ENCODE results near the gene IL18BP. TPM values are rescaled to one million over a fixed set of nuclear protein-coding genes. Genes with fewer than 3 reads are reported as not detected.

Gene IL18BP
- total RNA-seq, 2 donors from 2014 or later, result 3.1 to 9.6 TPM

DNA sequence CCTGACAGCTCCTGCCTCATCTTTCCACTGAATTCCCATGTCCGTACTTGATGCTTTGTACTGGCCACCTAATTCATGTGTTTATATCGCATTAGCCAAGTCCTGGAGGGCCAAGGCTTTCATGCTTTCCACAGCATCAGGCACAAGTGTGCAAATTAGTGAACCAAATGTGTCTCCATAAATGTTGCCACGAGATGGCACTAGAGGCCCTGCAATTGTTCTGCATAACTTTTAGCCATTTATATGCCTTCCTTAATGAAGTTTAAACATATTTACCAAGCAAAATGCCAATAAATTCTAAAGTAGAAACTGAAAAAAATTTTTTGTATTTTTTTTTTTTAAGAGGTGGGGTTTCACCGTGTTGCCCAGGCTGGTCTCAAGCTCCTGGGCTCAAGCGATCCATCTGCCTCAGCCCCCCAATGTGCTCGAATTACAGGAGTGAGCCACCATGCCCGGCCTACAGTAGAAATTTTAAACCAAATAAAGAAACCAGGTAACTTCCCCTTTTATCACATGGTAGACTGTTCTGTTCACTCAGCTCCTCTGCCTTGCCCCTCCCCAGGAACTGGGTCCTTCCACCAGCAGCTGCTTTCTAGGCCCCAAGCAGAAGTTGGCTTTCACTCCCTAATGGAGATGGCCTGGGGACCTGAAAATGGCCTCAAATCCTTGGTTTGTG, 20.8 kb upstream of the IL18BP start:
- no peaks in the 10 kb centered on the region for H3K4me1 ChIP-seq
- H3K27ac ChIP-seq, result no peak overlapping the region
- no peaks in the 10 kb centered on the region for H3K36me3 ChIP-seq (replicated peaks in 1 of 2; ENCODE audit: insufficient read depth in 1 of 2, low read depth in 2 of 2)
- peak; percentile 70 for ATAC-seq
- no peak overlapping the region for H3K4me3 ChIP-seq
- no peaks in the 10 kb centered on the region for H3K9me3 ChIP-seq
- DNase-seq, result peak; percentile 51 to 69 (median 68)
- 37 to 46% methylated on average over 7 of the region's 7 CpGs for WGBS, 2 donors
- TF ChIP-seq, protein P1, sequence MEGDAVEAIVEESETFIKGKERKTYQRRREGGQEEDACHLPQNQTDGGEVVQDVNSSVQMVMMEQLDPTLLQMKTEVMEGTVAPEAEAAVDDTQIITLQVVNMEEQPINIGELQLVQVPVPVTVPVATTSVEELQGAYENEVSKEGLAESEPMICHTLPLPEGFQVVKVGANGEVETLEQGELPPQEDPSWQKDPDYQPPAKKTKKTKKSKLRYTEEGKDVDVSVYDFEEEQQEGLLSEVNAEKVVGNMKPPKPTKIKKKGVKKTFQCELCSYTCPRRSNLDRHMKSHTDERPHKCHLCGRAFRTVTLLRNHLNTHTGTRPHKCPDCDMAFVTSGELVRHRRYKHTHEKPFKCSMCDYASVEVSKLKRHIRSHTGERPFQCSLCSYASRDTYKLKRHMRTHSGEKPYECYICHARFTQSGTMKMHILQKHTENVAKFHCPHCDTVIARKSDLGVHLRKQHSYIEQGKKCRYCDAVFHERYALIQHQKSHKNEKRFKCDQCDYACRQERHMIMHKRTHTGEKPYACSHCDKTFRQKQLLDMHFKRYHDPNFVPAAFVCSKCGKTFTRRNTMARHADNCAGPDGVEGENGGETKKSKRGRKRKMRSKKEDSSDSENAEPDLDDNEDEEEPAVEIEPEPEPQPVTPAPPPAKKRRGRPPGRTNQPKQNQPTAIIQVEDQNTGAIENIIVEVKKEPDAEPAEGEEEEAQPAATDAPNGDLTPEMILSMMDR (IDR thresholded peaks at IDR 0.05), result peak; percentile 37 to 78 (median 68)
- TF ChIP-seq POLR2A (IDR thresholded peaks at IDR 0.05), result no peak
- H3K27me3 ChIP-seq, result no peaks in the 10 kb centered on the region
- intact Hi-C loops (cut with DNase I), result no loop called here

DNA sequence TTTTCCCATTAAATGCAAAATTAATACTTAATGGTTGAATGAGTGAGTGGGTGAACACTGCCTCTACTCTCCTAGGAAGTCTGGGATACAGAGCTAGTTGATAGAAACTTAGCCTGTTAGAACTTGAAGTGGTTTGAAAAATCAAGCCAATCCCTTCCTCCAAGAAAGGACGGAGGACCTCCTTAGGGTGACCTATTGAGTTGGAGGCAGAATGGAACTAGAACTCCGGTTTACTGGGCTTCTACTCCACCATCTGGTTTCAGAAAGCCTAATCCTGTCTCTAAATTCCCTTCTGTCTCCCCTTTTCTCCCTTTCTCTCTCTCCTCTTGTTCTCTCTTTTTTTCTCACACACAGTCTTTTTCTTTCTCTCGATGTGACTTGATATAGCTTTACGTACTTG, 19.6 kb upstream of the IL18BP start:
- H3K9me3 ChIP-seq, result no peaks in the 10 kb centered on the region
- TF ChIP-seq, protein P1 (IDR thresholded peaks at IDR 0.05), result no peak
- H3K4me1 ChIP-seq, result no peaks in the 10 kb centered on the region
- H3K27ac ChIP-seq, result no peak overlapping the region
- ATAC-seq (no peak), DNase-seq (no peak)
- intact Hi-C loops (cut with DNase I), result no loop called here
- H3K4me3 ChIP-seq, result no peak overlapping the region
- WGBS, 2 donors, result 93 to 94% methylated on average over 4 of the region's 4 CpGs
- no peaks in the 10 kb centered on the region for H3K36me3 ChIP-seq (replicated peaks in 1 of 2; ENCODE audit: insufficient read depth in 1 of 2, low read depth in 2 of 2)
- H3K27me3 ChIP-seq, result no peaks in the 10 kb centered on the region

DNA sequence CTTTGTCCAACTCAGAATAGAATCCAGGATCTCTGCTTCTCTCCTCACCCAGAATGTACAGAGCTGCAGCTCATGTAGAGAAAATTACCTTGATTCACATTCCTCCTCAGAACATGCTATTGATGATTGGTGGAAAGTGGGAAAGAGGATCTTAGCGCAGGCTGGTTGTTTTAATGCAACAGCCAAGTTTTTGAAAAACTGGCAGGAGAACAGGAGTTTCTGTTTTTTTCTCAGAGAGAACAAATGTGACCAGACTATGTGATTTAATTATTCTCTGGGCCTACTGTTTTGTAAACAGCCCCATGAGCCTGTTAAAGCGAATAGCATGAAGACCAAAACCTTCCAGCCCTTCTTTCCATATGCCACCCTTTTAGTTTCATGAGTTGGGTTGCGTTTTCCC, 19.1 kb upstream of the IL18BP start:
- TF ChIP-seq, protein P1 (IDR thresholded peaks at IDR 0.05), result no peak
- TF ChIP-seq POLR2A (IDR thresholded peaks at IDR 0.05), result no peak
- ATAC-seq (no peak), DNase-seq (no peak)
- WGBS, 2 donors, result 90 to 91% methylated on average over 3 of the region's 3 CpGs
- Histone ChIP-seq H3K36me3 (replicated peaks in 1 of 2; ENCODE audit: insufficient read depth in 1 of 2, low read depth in 2 of 2) (no peaks in the 10 kb centered on the region), H3K4me3 (no peak overlapping the region), H3K9me3 (no peaks in the 10 kb centered on the region), H3K27ac (no peak overlapping the region), H3K4me1 (no peaks in the 10 kb centered on the region), H3K27me3 (no peaks in the 10 kb centered on the region)
- intact Hi-C loops (cut with DNase I), result no loop called here

DNA sequence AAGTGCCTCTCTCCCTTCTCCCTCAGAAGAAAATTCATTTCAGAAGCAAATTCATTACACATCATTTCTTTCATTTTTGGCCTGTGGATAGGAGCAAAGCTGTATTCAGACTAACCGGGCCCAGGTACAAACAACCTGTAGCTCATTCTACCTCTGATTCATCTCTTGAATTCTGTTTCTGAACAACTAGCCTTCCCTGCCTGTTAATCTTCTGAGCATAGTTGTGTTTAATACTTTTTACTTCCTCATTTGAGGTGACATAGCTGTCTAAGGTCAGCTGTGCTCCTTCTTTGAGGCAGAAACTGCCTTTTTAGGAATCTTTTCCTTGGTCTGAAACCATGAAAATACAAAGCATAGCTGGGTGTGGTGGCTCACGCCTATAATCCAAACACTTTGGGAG, 12.6 kb upstream of the IL18BP start:
- no peak overlapping the region for H3K27ac ChIP-seq
- 74 to 100% methylated on average over 2 of the region's 2 CpGs for WGBS, 2 donors
- no peak overlapping the region for H3K4me3 ChIP-seq
- H3K27me3 ChIP-seq, result no peaks in the 10 kb centered on the region
- no peaks in the 10 kb centered on the region for H3K9me3 ChIP-seq
- H3K4me1 ChIP-seq, result no peaks in the 10 kb centered on the region
- peaks cover 0 to 4% of the 10 kb centered on the region in 2 donors for H3K36me3 ChIP-seq (replicated peaks in 1 of 2; ENCODE audit: insufficient read depth in 1 of 2, low read depth in 2 of 2)
- no peak for DNase-seq
- ATAC-seq, result no peak
- no peak for TF ChIP-seq POLR2A (IDR thresholded peaks at IDR 0.05)
- intact Hi-C loops (cut with DNase I), result no loop called here

DNA sequence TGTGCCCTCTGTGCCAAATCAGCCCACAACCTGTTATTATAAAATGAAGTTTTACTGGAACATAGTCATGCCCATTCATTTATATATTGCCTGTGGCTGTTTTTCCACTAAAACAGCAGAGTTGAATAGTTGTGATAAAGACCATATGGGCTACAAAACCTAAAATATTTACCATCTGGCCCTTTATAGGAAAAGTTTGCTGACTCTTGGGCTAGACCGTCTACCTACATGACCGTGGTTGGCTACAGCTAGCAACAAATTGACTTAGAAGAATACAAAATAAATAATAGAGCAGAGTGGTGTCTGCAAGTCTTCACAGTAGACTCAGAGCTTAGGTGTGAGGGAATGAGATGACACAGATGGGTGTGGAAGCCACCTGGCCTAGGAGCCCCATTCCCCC, 11.2 kb upstream of the IL18BP start:
- intact Hi-C loops (cut with DNase I), result no loop called here
- H3K36me3 ChIP-seq (replicated peaks in 1 of 2; ENCODE audit: insufficient read depth in 1 of 2, low read depth in 2 of 2), result peaks cover 0 to 4% of the 10 kb centered on the region in 2 donors
- H3K27ac ChIP-seq, result no peak overlapping the region
- WGBS, 2 donors, result 38 to 44% methylated on average over 2 of the region's 2 CpGs
- TF ChIP-seq POLR2A (IDR thresholded peaks at IDR 0.05), result no peak
- TF ChIP-seq, protein P1 (IDR thresholded peaks at IDR 0.05), result no peak
- no peaks in the 10 kb centered on the region for H3K9me3 ChIP-seq
- no peaks in the 10 kb centered on the region for H3K27me3 ChIP-seq
- DNase-seq (no peak), ATAC-seq (no peak)
- H3K4me3 ChIP-seq, result no peak overlapping the region
- H3K4me1 ChIP-seq, result no peaks in the 10 kb centered on the region
